ENCODE results near the gene BGN. TPM values are rescaled to one million over a fixed set of nuclear protein-coding genes. Genes with fewer than 3 reads are reported as not detected.

The BGN gene
- total and polyA plus RNA-seq, 10 of the 15 experiments (the other 5 are each of a cell fraction or from before 2014, with no cell fraction given) = 0.06 to 0.18 (median 0.12) TPM; not detected in 7

GRCh38 chrX:153473126-153473525 is 21.7 kb upstream of the BGN start (continued):
- TF ChIP-seq BACH1 (IDR thresholded peaks at IDR 0.05; ENCODE audit: borderline replicate concordance) (no peak), MEF2A (IDR thresholded peaks at IDR 0.05; ENCODE audit: insufficient read depth, low read depth, low read length) (no peak), SUZ12 (IDR thresholded peaks at IDR 0.05; ENCODE audit: unreplicated experiment) (no peak), TARDBP (IDR thresholded peaks at IDR 0.05; ENCODE audit: borderline replicate concordance) (no peak), CUX1 (IDR thresholded peaks at IDR 0.05; ENCODE audit: insufficient replicate concordance, low read depth, low read length) (no peak)

- POLR2A ChIA-PET = no interaction called here
- Histone ChIP-seq H3K4me2 (ENCODE audit: control insufficient read depth, insufficient read depth) (no peak overlapping the region), H2AFZ (ENCODE audit: control insufficient read depth, low read depth, low read length) (no peak overlapping the region), H3K79me2 (ENCODE audit: control insufficient read depth, insufficient read depth, low read length) (peaks cover 6% of the 10 kb centered on the region), H3K27me3 (replicated peaks in 1 of 2; ENCODE audit: control insufficient read depth in 2 of 2, insufficient read depth in 2 of 2, low read length in 1 of 2) (no peaks in the 10 kb centered on the region; a peak in 1 of 4 replicates), H3K36me3 (ENCODE audit: control insufficient read depth in 2 of 2, insufficient read depth in 2 of 2, low read length in 1 of 2) (no peaks in the 10 kb centered on the region; a peak in 1 of 4 replicates), H3K9me3 (replicated peaks; ENCODE audit: control insufficient read depth, insufficient read depth, low read length) (no peaks in the 10 kb centered on the region), H4K20me1 (ENCODE audit: control insufficient read depth, insufficient read depth) (no peaks in the 10 kb centered on the region), H3K4me3 (no peak overlapping the region), H3K9ac (ENCODE audit: control insufficient read depth, insufficient read depth, low read length) (no peak overlapping the region), H3K27ac (ENCODE audit: control insufficient read depth, insufficient read depth) (no peak overlapping the region), H3K4me1 (ENCODE audit: control insufficient read depth, insufficient read depth, low read length) (no peaks in the 10 kb centered on the region)
- 83% methylated on average over 8 of the region's 10 CpGs for WGBS (ENCODE audit: insufficient coverage, insufficient replicate concordance, low lambda C conversion rate, missing lambda C conversion rate)
- SMC1A ChIA-PET (ENCODE audit: uncharacterized antibody, unreplicated experiment) = no interaction called here
- ATAC-seq = no peak
- DNase-seq (ENCODE audit: low read depth, low spot score) = no peak
- RAD21 ChIA-PET (ENCODE audit: unreplicated experiment) = no interaction called here
- in situ Hi-C loops (cut with MboI) (no loop called here), intact Hi-C loops (cut with micrococcal nuclease; ENCODE audit: unreplicated experiment) (no loop called here)
- FAIRE-seq = no peak
- CTCF ChIA-PET = no interaction called here
- TF ChIP-seq ATF3 (IDR thresholded peaks at IDR 0.05; ENCODE audit: borderline replicate concordance, extremely low read depth, low read depth, low read length) (no peak), KAT2A (conservative IDR thresholded peaks at IDR 0.05; ENCODE audit: control insufficient read depth, low read depth, low read length) (no peak), PAX5 (IDR thresholded peaks at IDR 0.05; ENCODE audit: borderline replicate concordance, low read depth, low read length) (no peak), USF1 (IDR thresholded peaks at IDR 0.05; ENCODE audit: borderline replicate concordance, extremely low read length, insufficient read depth, low read depth, low read length) (no peak), DPF2 (IDR thresholded peaks at IDR 0.05) (no peak), ZNF274 (IDR thresholded peaks at IDR 0.05; ENCODE audit: insufficient read depth, insufficient read length) (no peak), CBX3 (IDR thresholded peaks at IDR 0.05; ENCODE audit: borderline replicate concordance, low read depth) (no peak)
- BruUV-seq (replicated peaks) = no TSS peak
Observed at GRCh38 chrX:153474266-153474665, 20.5 kb upstream of the BGN start.

All from GM12878 (cell line).